K562 (cell line): Measurements from ENCODE around the gene CDKN2AIP. TPM values are rescaled to one million over a fixed set of nuclear protein-coding genes. Genes with fewer than 3 reads are reported as not detected.

Experiments
- CBX3 ChIP-seq, 2 experiments: IDR thresholded peaks; 1 replicate in 1 of 2; 2 replicates in 1 of 2; pipeline ENCODE4 v1.6.1; 2012; ENCODE audit warnings: inconsistent platforms in 2 of 2, low read length in 2 of 2, borderline replicate concordance in 1 of 2, control low read depth in 1 of 2
- CCAR2 ChIP-seq: fragments of 200-400 bp; formaldehyde crosslinking; IDR thresholded peaks from 2 replicates; pipeline ENCODE4 v1.6.1; 2017; ENCODE audit warnings: mild to moderate bottlenecking, low read depth, low read length
- CREB3L1 ChIP-seq: fragments of 450-650 bp; IDR thresholded peaks from 2 replicates; pipeline ENCODE4 v1.6.1; 2014; ENCODE audit warnings: low read depth, mild to moderate bottlenecking, moderate library complexity, borderline replicate concordance
- ELF1 ChIP-seq: fragments of 200-800 bp; sonication (Bioruptor generic); IDR thresholded peaks from 2 replicates; pipeline ENCODE4 v1.6.1; 2016; ENCODE audit warnings: missing genetic modification characterization, missing compliant biosample characterization
- ETS1 ChIP-seq: conservative IDR thresholded peaks from 2 replicates; pipeline ENCODE4 v1.6.1; 2011; ENCODE audit warnings: low read depth, mild to moderate bottlenecking, low read length; ENCODE audit not compliant: control insufficient read depth
- ILF3 ChIP-seq: fragments of 450-650 bp; IDR thresholded peaks from 2 replicates; pipeline ENCODE4 v1.6.1; 2018; ENCODE audit warnings: antibody characterized with exemption, mild to moderate bottlenecking, moderate library complexity, borderline replicate concordance
- IRF9 ChIP-seq: fragments of 450-650 bp; IDR thresholded peaks from 2 replicates; pipeline ENCODE4 v1.6.1; 2016; ENCODE audit warnings: missing biosample characterization, missing genetic modification characterization
- MTA1 ChIP-seq: fragments of 450-650 bp; IDR thresholded peaks from 2 replicates; pipeline ENCODE4 v1.6.1; 2017; ENCODE audit warnings: borderline replicate concordance
- NCOA1 ChIP-seq: fragments of 450-650 bp; IDR thresholded peaks from 2 replicates; pipeline ENCODE4 v1.6.1; 2016; ENCODE audit warnings: low read depth
- RFX5 ChIP-seq: IDR thresholded peaks from 2 replicates; pipeline ENCODE4 v1.6.1; 2011; ENCODE audit warnings: low read depth, mild to moderate bottlenecking, improper control_type of control experiment, low read length
- SMAD3 ChIP-seq: fragments of 450-650 bp; formaldehyde crosslinking; conservative IDR thresholded peaks from 2 replicates; pipeline ENCODE4 v1.4.0; 2020; ENCODE audit warnings: mild to moderate bottlenecking
- TBL1XR1 ChIP-seq, 2 experiments: IDR thresholded peaks; 2 replicates each; pipeline ENCODE4 v1.6.1; 2012; ENCODE audit warnings: improper control_type of control experiment in 2 of 2, low read length in 2 of 2, mild to moderate bottlenecking in 1 of 2
- TCFL5 ChIP-seq: fragments of 250-450 bp; sonication (Bioruptor Pico); conservative IDR thresholded peaks from 2 replicates; pipeline ENCODE4 v1.6.1; 2021; ENCODE audit warnings: mild to moderate bottlenecking, moderate library complexity, matching md5 sums
- XRCC4 ChIP-seq: IDR thresholded peaks from one replicate; pipeline ENCODE4 v1.6.1; 2011; ENCODE audit not compliant: insufficient read depth, insufficient read length; ENCODE audit errors: extremely low read depth
- ZBTB26 ChIP-seq: fragments of 450-650 bp; formaldehyde crosslinking; IDR thresholded peaks from 2 replicates; pipeline ENCODE4 v1.4.0; 2022; ENCODE audit warnings: missing genetic modification characterization
- ZNF12 ChIP-seq: sonication (generic); formaldehyde crosslinking; IDR thresholded peaks from 2 replicates; pipeline ENCODE4 v1.4.0; 2020; ENCODE audit warnings: mild to moderate bottlenecking, missing genetic modification reagents
- ZNF347 ChIP-seq: fragments of 450-650 bp; formaldehyde crosslinking; IDR thresholded peaks from 2 replicates; pipeline ENCODE4 v1.4.0; 2020; ENCODE audit warnings: low read depth, mild to moderate bottlenecking, moderate library complexity
- ZNF41 ChIP-seq: fragments of 250-450 bp; sonication (Bioruptor Pico); conservative IDR thresholded peaks from 2 replicates; pipeline ENCODE4 v1.4.0; 2020; ENCODE audit warnings: mild to moderate bottlenecking
- ZNF57 ChIP-seq: fragments of 450-650 bp; formaldehyde crosslinking; IDR thresholded peaks from 2 replicates; pipeline ENCODE4 v1.4.0; 2020; ENCODE audit warnings: mild to moderate bottlenecking, moderate library complexity
- polyA plus RNA-seq, 8 experiments: library from polyadenylated mRNA; depleted of rRNA in 4 of 8; stranded (reverse) in 5 of 8; unstranded in 3 of 8; fragments of >200 nt; fragmentation: Nextera tagmentation in 2 of 8; fragmentation: Illumina TruSeq in 1 of 8; extraction: Ambion mirVana in 2 of 8; extraction: Trizol in 1 of 8; gene quantifications; 2 replicates each; pipeline versions ENCODE4 v1.2.1 to v1.2.3, GENCODE V29; 2011 to 2014; ENCODE audit warnings: inconsistent platforms in 1 of 8, missing spikeins in 1 of 8
- total RNA-seq, 7 experiments: library from RNA; depleted of rRNA in 6 of 7; stranded (reverse); fragments of >200 nt in 6 of 7; fragmentation: Illumina TruSeq in 2 of 7; extraction: Trizol in 2 of 7; gene quantifications; 2 replicates each; pipeline versions ENCODE4 v1.2.1 to v1.2.3, GENCODE V29; 2011 to 2021; ENCODE audit warnings: low replicate concordance in 1 of 7
- TF ChIP-seq, protein P1 (sequence below): fragments of 450-650 bp; IDR thresholded peaks from one replicate; pipeline ENCODE4 v1.6.1; 2018; ENCODE audit warnings: mild to moderate bottlenecking, moderate library complexity; ENCODE audit not compliant: partially characterized antibody

Gene CDKN2AIP
- total and polyA plus RNA-seq, 9 of the 15 experiments (the other 6 are each of a cell fraction or from before 2014, with no cell fraction given) = 5.9 to 22.0 (median 19.7) TPM

DNA sequence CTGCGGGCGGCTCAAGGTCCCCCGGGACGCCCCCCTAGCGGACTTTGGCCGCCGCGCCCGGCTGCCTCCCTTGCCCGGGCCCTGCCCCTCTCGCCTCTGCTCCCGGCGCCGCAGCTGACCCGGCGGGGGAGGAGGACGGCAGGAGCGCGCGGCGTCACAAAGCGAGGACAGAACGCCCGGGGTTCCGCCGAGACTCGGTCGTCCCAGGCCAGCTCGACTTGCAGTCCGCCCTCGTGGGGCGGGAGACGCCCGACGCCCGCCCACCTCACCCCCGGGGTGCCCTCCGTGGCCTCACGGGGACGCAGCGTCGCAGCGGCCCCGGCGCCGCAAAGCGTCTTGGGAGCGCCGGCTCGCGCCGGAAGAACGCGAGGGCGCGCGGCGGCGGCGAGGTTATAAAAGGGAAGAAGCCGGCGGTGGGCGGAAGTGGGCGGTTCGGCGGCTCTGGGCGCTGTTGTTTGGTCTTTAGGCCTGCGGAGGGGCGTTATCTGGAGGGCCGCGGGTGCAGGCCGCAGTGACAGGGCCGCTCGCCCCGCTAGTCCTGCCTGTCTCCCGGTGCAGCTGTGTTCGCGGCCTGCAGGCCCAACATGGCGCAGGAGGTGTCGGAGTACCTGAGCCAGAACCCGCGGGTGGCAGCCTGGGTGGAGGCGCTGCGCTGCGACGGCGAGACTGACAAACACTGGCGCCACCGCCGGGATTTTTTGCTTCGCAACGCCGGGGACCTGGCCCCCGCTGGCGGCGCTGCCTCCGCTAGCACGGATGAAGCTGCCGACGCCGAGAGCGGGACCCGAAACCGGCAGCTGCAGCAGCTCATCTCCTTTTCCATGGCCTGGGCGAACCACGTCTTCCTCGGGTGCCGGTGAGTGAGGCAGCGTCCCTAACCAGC is at the start of gene CDKN2AIP (continued):
- TF ChIP-seq ILF3 = 0 out of 2 replicates have a peak, but pooled peaks have one; percentile 26
- TF ChIP-seq CBX3 (IDR thresholded peaks at IDR 0.05; ENCODE audit: borderline replicate concordance in 1 of 2, low read length in 2 of 2) = no peak
- TF ChIP-seq IRF9 (tag) = no peak
- TF ChIP-seq ZNF12 (CRISPR knock-in tag) = peak; percentile 76
- no peak for TF ChIP-seq ZNF57 (CRISPR knock-in tag)
- no peak for TF ChIP-seq SMAD3 (CRISPR knock-in tag)
- TF ChIP-seq CCAR2 = no peak
- no peak for TF ChIP-seq ZNF41
- TF ChIP-seq MTA1 = no peak
- TF ChIP-seq, protein P1, sequence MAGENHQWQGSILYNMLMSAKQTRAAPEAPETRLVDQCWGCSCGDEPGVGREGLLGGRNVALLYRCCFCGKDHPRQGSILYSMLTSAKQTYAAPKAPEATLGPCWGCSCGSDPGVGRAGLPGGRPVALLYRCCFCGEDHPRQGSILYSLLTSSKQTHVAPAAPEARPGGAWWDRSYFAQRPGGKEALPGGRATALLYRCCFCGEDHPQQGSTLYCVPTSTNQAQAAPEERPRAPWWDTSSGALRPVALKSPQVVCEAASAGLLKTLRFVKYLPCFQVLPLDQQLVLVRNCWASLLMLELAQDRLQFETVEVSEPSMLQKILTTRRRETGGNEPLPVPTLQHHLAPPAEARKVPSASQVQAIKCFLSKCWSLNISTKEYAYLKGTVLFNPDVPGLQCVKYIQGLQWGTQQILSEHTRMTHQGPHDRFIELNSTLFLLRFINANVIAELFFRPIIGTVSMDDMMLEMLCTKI = no peak
- no peak for TF ChIP-seq ZBTB26 (CRISPR knock-in tag)
- peak; percentile 87 for TF ChIP-seq ELF1 (tag)
- no peak for TF ChIP-seq TCFL5 (CRISPR knock-in tag)
- no peak for TF ChIP-seq TBL1XR1 (IDR thresholded peaks at IDR 0.05; ENCODE audit: low read length in 2 of 2)
- TF ChIP-seq NCOA1 = no peak
- no peak for TF ChIP-seq RFX5
- peak; percentile 75; the same call in 1 of the 2 replicates for TF ChIP-seq CREB3L1
- no peak; the same call in none of the 2 replicates for TF ChIP-seq ETS1
- no peak for TF ChIP-seq ZNF347
- no peak for TF ChIP-seq XRCC4
